Natural killer cell treated with Interleukin-12 subunit alpha and Interleukin-12 subunit beta and Interleukin-15 and Interleukin-18, amount 100 ng/mL, for 72 hours (primary cell): ENCODE measurements around the gene MRPS18A. TPM values are rescaled to one million over a fixed set of nuclear protein-coding genes. Genes with fewer than 3 reads are reported as not detected.
A peak's percentile ranks its signal among the peaks of the same experiment; 100 is the strongest.
"Not testable (repeated sequence)": the region's sequence is repeated elsewhere in the genome, so short reads cannot be mapped to it uniquely, and the experiment has no call there.

ENCODE experiments used
- ATAC-seq, 2 donors: fragments of 150-1000 bp; cut with Tn5 transposase in 1 of 2; sonication (Bioruptor Pico), chemical (Tn5 transposase) in 1 of 2; 2 replicates each; pipeline ENCODE4 v1.10.0; 2021
- DNase-seq: peaks from one replicate; pipeline ENCODE4 v3.0.0; 2022; ENCODE audit warnings: low spot score
- H3K27ac Mint-ChIP-seq, 2 donors: 1 replicate in 1 of 2; 2 replicates in 1 of 2; pipeline ENCODE4 v1.8.0; 2022; ENCODE audit warnings: mixed read lengths in 2 of 2, mild to moderate bottlenecking in 1 of 2, moderate library complexity in 1 of 2
- H3K27me3 Mint-ChIP-seq, 2 donors: 1 replicate in 1 of 2; 2 replicates in 1 of 2; pipeline ENCODE4 v1.8.0; 2022; ENCODE audit warnings: mixed read lengths in 2 of 2
- H3K36me3 Mint-ChIP-seq: one replicate; pipeline ENCODE4 v1.8.0; 2022; ENCODE audit warnings: mixed read lengths
- H3K4me1 Mint-ChIP-seq, 2 donors: 1 replicate in 1 of 2; 2 replicates in 1 of 2; pipeline ENCODE4 v1.8.0; 2022; ENCODE audit warnings: low read depth in 2 of 2, mixed read lengths in 2 of 2, mild to moderate bottlenecking in 1 of 2
- H3K4me3 Mint-ChIP-seq: one replicate; pipeline ENCODE4 v1.8.0; 2022; ENCODE audit warnings: mixed read lengths
- H3K9me3 Mint-ChIP-seq: 2 replicates; pipeline ENCODE4 v1.8.0; 2022; ENCODE audit warnings: mixed read lengths
- total RNA-seq, 2 donors: library from RNA; stranded (reverse); gene quantifications; one replicate each; pipeline ENCODE4 v1.2.3, GENCODE V29; 2022

MRPS18A gene
- total RNA-seq, 2 donors from 2014 or later, result 32.7 to 39.3 TPM

GRCh38 chr6:43667245-43668150 lies 20.1 kb downstream of the MRPS18A start:
- Mint-ChIP-seq H3K27ac (peak overlapping the region in 1 of 2 donors; percentile 23), H3K9me3 (no peaks in the 10 kb centered on the region), H3K27me3 (no peaks in the 10 kb centered on the region), H3K4me3 (no peak overlapping the region), H3K4me1 (peaks cover 15% of the 10 kb centered on the region in 2 donors), H3K36me3 (no peaks in the 10 kb centered on the region)
- DNase-seq (peak; percentile 69), ATAC-seq (peak; percentile 73 to 80)

- DNase-seq, result no peak
- Mint-ChIP-seq H3K27me3 (no peaks in the 10 kb centered on the region), H3K27ac (no peak overlapping the region), H3K4me3 (no peak overlapping the region), H3K36me3 (no peaks in the 10 kb centered on the region), H3K9me3 (no peaks in the 10 kb centered on the region), H3K4me1 (peaks cover 18 to 20% of the 10 kb centered on the region in 2 donors)
- ATAC-seq, result no peak
Observed at GRCh38 chr6:43666196-43666920, 21.2 kb downstream of the MRPS18A start.

GRCh38 chr6:43665376-43665775 lies 22.2 kb downstream of the MRPS18A start:
- no peaks in the 10 kb centered on the region for H3K36me3 Mint-ChIP-seq
- peaks cover 18 to 20% of the 10 kb centered on the region in 2 donors for H3K4me1 Mint-ChIP-seq
- no peak for DNase-seq
- ATAC-seq, result no peak
- H3K27me3 Mint-ChIP-seq, result no peaks in the 10 kb centered on the region
- H3K9me3 Mint-ChIP-seq, result no peaks in the 10 kb centered on the region
- H3K27ac Mint-ChIP-seq, result no peak overlapping the region
- H3K4me3 Mint-ChIP-seq, result no peak overlapping the region

- H3K4me1 Mint-ChIP-seq, result peaks cover 15 to 20% of the 10 kb centered on the region in 2 donors
- peak in 1 of 2 donors; percentile 41 for ATAC-seq
- H3K27ac Mint-ChIP-seq, DNase-seq, H3K36me3 Mint-ChIP-seq, H3K27me3 Mint-ChIP-seq, H3K9me3 Mint-ChIP-seq, H3K4me3 Mint-ChIP-seq: not testable (repeated sequence)
Observed at GRCh38 chr6:43662948-43663347, 24.6 kb downstream of the MRPS18A start.

GRCh38 chr6:43658161-43658560 lies 29.4 kb downstream of the MRPS18A start:
- no peak for DNase-seq
- H3K27ac Mint-ChIP-seq, result no peak overlapping the region
- no peak for ATAC-seq
- H3K4me1 Mint-ChIP-seq, result peaks cover 5 to 10% of the 10 kb centered on the region in 2 donors
- no peak overlapping the region for H3K4me3 Mint-ChIP-seq
- H3K9me3 Mint-ChIP-seq, result no peaks in the 10 kb centered on the region
- H3K36me3 Mint-ChIP-seq, result no peaks in the 10 kb centered on the region
- H3K27me3 Mint-ChIP-seq, result no peaks in the 10 kb centered on the region

- no peak for ATAC-seq
- Mint-ChIP-seq H3K9me3 (no peaks in the 10 kb centered on the region), H3K27me3 (no peaks in the 10 kb centered on the region), H3K27ac (no peak overlapping the region), H3K36me3 (no peaks in the 10 kb centered on the region), H3K4me3 (no peak overlapping the region), H3K4me1 (peaks cover 3 to 5% of the 10 kb centered on the region in 2 donors)
- DNase-seq, result no peak
Observed at GRCh38 chr6:43657221-43657802, 30.3 kb downstream of the MRPS18A start.

- H3K27ac Mint-ChIP-seq, H3K36me3 Mint-ChIP-seq: not testable (repeated sequence)
Observed at GRCh38 chr6:43652822-43653221, 34.8 kb downstream of the MRPS18A start.

DNA sequence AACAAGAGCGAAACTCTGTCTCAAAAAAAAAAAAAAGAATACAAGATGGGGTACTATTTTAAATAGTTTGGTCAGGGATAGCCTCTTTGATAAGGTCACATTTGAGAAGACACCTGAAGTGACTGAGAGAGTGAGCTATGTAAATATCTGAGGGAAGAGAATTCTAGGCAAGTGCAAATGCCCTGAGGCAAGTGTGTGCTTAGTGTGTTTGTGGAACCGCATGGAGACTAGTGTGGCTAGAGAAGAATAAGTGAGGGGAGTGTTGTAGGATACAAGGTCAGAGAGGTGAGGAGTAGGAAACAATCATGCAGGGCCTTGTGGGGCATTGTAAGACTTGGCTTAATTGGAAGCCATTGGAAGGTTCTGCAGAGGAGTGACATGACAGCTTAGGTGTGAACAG lies 39.3 kb downstream of the MRPS18A start:
- H3K9me3 Mint-ChIP-seq, result no peaks in the 10 kb centered on the region
- no peaks in the 10 kb centered on the region for H3K27me3 Mint-ChIP-seq
- H3K4me3 Mint-ChIP-seq, result no peak overlapping the region
- no peak for ATAC-seq
- H3K4me1 Mint-ChIP-seq, result peaks cover 7 to 12% of the 10 kb centered on the region in 2 donors
- no peaks in the 10 kb centered on the region for H3K36me3 Mint-ChIP-seq
- no peak for DNase-seq
- no peak overlapping the region for H3K27ac Mint-ChIP-seq

More at GRCh38 chr6:43652822-43653221, 34.8 kb downstream of the MRPS18A start:
- not testable (repeated sequence) for H3K27me3 Mint-ChIP-seq, H3K4me3 Mint-ChIP-seq, DNase-seq, H3K4me1 Mint-ChIP-seq, ATAC-seq, H3K9me3 Mint-ChIP-seq

- ATAC-seq (no peak), DNase-seq (no peak)
- Mint-ChIP-seq H3K27ac (no peak overlapping the region), H3K9me3 (no peaks in the 10 kb centered on the region), H3K4me1 (peaks cover 9 to 14% of the 10 kb centered on the region in 2 donors), H3K27me3 (no peaks in the 10 kb centered on the region), H3K4me3 (no peak overlapping the region), H3K36me3 (peaks cover under 1% of the 10 kb centered on the region)
Observed at GRCh38 chr6:43647613-43648012, 40.0 kb downstream of the MRPS18A start.

GRCh38 chr6:43645613-43645964 lies 42.0 kb downstream of the MRPS18A start:
- Mint-ChIP-seq H3K27me3 (no peaks in the 10 kb centered on the region), H3K27ac (peak overlapping the region in 1 of 2 donors; percentile 82), H3K4me1 (peaks cover 12 to 18% of the 10 kb centered on the region in 2 donors), H3K4me3 (peak overlapping the region; percentile 91), H3K36me3 (peaks cover 8% of the 10 kb centered on the region), H3K9me3 (no peaks in the 10 kb centered on the region)
- DNase-seq, result no peak
- ATAC-seq, result no peak

- Mint-ChIP-seq H3K9me3 (no peaks in the 10 kb centered on the region), H3K27ac (peak within 1 kb of the TSS in 1 of 2 donors; percentile 82), H3K4me1 (peaks cover 18 to 23% of the 10 kb centered on the region in 2 donors), H3K36me3 (peaks cover 8% of the 10 kb centered on the region), H3K4me3 (peak within 1 kb of the TSS; percentile 91), H3K27me3 (no peaks in the 10 kb centered on the region)
- peak; percentile 81 to 93 for ATAC-seq
- DNase-seq, result peak; percentile 80
Observed at GRCh38 chr6:43644940-43645612, 42.5 kb downstream of the MRPS18A start, which contains the start of gene RSPH9. TSS of gene RSPH9 (plus strand) at chr6:43645036. CDS start at chr6:43645099, 63 bp downstream.

DNA sequence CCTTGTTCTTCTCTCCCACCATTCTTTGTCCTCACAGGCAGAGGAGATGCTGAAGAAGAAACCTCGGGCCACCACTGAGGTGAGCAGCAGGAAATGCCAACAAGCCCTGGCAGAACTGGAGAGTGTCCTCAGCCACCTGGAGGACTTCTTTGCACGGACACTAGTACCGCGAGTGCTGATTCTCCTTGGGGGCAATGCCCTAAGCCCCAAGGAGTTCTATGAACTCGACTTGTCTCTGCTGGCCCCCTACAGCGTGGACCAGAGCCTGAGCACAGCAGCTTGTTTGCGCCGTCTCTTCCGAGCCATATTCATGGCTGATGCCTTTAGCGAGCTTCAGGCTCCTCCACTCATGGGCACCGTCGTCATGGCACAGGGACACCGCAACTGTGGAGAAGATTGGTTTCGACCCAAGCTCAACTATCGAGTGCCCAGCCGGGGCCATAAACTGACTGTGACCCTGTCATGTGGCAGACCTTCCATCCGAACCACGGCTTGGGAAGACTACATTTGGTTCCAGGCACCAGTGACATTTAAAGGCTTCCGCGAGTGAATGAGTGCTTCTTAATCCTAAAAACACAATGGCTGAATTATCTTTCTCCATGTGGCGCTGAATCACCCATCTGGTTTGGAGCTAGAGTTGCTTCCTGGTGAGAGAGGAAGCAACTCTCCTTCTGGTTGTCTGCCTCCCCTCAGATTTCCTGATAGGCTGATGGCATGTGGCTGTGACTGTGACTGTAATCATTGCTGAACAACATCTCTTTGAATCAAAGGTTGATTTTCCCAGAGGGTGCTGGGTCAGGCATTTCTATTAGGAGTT lies 47.4 kb downstream of the MRPS18A start:
- H3K4me3 Mint-ChIP-seq, result peak overlapping the region; percentile 30
- ATAC-seq, result no peak
- DNase-seq, result no peak

DNA sequence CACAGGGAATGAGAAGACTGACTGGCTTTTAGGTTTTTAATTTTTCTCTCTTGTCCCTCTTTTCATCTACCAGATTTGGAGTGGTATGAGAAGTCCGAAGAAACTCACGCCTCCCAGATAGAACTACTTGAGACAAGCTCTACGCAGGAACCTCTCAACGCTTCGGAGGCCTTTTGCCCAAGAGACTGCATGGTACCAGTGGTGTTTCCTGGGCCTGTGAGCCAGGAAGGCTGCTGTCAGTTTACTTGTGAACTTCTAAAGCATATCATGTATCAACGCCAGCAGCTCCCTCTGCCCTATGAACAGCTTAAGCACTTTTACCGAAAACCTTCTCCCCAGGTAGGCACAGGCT lies 51.3 kb downstream of the MRPS18A start:
- peaks cover 32 to 46% of the 10 kb centered on the region in 2 donors for H3K4me1 Mint-ChIP-seq
- H3K27me3 Mint-ChIP-seq, result no peaks in the 10 kb centered on the region
- peaks cover 13% of the 10 kb centered on the region for H3K36me3 Mint-ChIP-seq
- peak overlapping the region; percentile 92 to 93 for H3K27ac Mint-ChIP-seq
- H3K4me3 Mint-ChIP-seq, result peak overlapping the region; percentile 98
- H3K9me3 Mint-ChIP-seq, result no peaks in the 10 kb centered on the region
- ATAC-seq, result peak in 1 of 2 donors; percentile 21
- no peak for DNase-seq

More for the DNA sequence above, 47.4 kb downstream of the MRPS18A start:
- peaks cover 20% of the 10 kb centered on the region for H3K36me3 Mint-ChIP-seq
- peaks cover 36 to 40% of the 10 kb centered on the region in 2 donors for H3K4me1 Mint-ChIP-seq
- H3K27ac Mint-ChIP-seq, result peak overlapping the region in 1 of 2 donors; percentile 17
- H3K9me3 Mint-ChIP-seq, result no peaks in the 10 kb centered on the region
- no peaks in the 10 kb centered on the region for H3K27me3 Mint-ChIP-seq
